KMS-11 (cell line): ENCODE measurements around the gene SLITRK5.

Source experiments
- H2AFZ ChIP-seq: fragments of 200-600 bp; sonication (generic); 2 replicates; pipeline ENCODE4 v1.6.1; 2016; ENCODE audit warnings: antibody characterized with exemption, mixed run types, low read depth
- H3K27ac ChIP-seq: fragments of 200-600 bp; sonication (generic); 2 replicates; pipeline ENCODE4 v1.6.1; 2016; ENCODE audit warnings: mild to moderate bottlenecking, mixed run types
- H3K27me3 ChIP-seq: fragments of 200-600 bp; sonication (generic); 2 replicates; pipeline ENCODE4 v1.6.1; 2017; ENCODE audit warnings: mild to moderate bottlenecking, low read depth, mixed run types, moderate library complexity; ENCODE audit not compliant: insufficient read depth
- H3K36me3 ChIP-seq: fragments of 200-600 bp; sonication (generic); 2 replicates; pipeline ENCODE4 v1.6.1; 2017; ENCODE audit warnings: mild to moderate bottlenecking, mixed run types; ENCODE audit not compliant: insufficient read depth
- H3K4me1 ChIP-seq: fragments of 200-600 bp; sonication (generic); 2 replicates; pipeline ENCODE4 v1.6.1; 2016; ENCODE audit warnings: mild to moderate bottlenecking, low read depth, mixed run types; ENCODE audit not compliant: poor library complexity, severe bottlenecking
- H3K4me2 ChIP-seq: fragments of 200-600 bp; sonication (generic); 2 replicates; pipeline ENCODE4 v1.7.0; 2016; ENCODE audit warnings: mild to moderate bottlenecking, mixed run types
- H3K4me3 ChIP-seq: fragments of 200-600 bp; sonication (generic); IDR thresholded peaks from 2 replicates; pipeline ENCODE4 v1.6.1; 2017; ENCODE audit warnings: low read depth, low read length, mixed read lengths; ENCODE audit not compliant: insufficient read depth
- H3K79me2 ChIP-seq: fragments of 200-600 bp; sonication (generic); 2 replicates; pipeline ENCODE4 v1.6.1; 2016; ENCODE audit warnings: low read depth, mixed run types; ENCODE audit not compliant: insufficient read depth
- H3K9ac ChIP-seq: fragments of 200-600 bp; sonication (generic); 2 replicates; pipeline ENCODE4 v1.6.1; 2016; ENCODE audit warnings: mild to moderate bottlenecking, mixed run types
- H4K20me1 ChIP-seq: fragments of 200-600 bp; sonication (generic); 2 replicates; pipeline ENCODE4 v1.6.1; 2016; ENCODE audit warnings: mild to moderate bottlenecking, mixed run types; ENCODE audit not compliant: insufficient read depth
- CTCF ChIP-seq: fragments of 200-600 bp; sonication (generic); conservative IDR thresholded peaks from 2 replicates; pipeline ENCODE4 v1.6.1; 2017; ENCODE audit warnings: low read depth, mild to moderate bottlenecking, antibody characterized with exemption, low read length, moderate library complexity, mixed read lengths

SLITRK5 gene

GRCh38 chr13:87671031-87671752 lies at the start of gene SLITRK5:
Gene SLITRK5, plus strand, starts transcription at chr13:87671371. Its CDS starts 4,018 bp downstream, at chr13:87675389.
- H4K20me1 ChIP-seq, result no peaks in the 10 kb centered on the region
- peak within 1 kb of the TSS; percentile 27; the same call in 1 of the 2 replicates for H3K9ac ChIP-seq
- H3K4me1 ChIP-seq, result peaks cover 13% of the 10 kb centered on the region
- no peak within 1 kb of the TSS for H3K4me3 ChIP-seq
- peak within 1 kb of the TSS; percentile 34 for H3K4me2 ChIP-seq
- H3K27me3 ChIP-seq, result no peaks in the 10 kb centered on the region; the same call in 1 of the 2 replicates
- no peaks in the 10 kb centered on the region for H3K79me2 ChIP-seq
- H2AFZ ChIP-seq, result peak within 1 kb of the TSS; percentile 69
- H3K36me3 ChIP-seq, result no peaks in the 10 kb centered on the region
- H3K27ac ChIP-seq, result peak within 1 kb of the TSS; percentile 52
- peak; percentile 63 for TF ChIP-seq CTCF

GRCh38 chr13:87622971-87623370 lies 48.2 kb upstream of the SLITRK5 start:
- H3K4me1 ChIP-seq, result no peaks in the 10 kb centered on the region

GRCh38 chr13:87656306-87656705 lies 14.9 kb upstream of the SLITRK5 start:
- Histone ChIP-seq H3K4me3 (no peak overlapping the region), H4K20me1 (no peaks in the 10 kb centered on the region), H3K4me1 (no peaks in the 10 kb centered on the region), H3K79me2 (no peaks in the 10 kb centered on the region), H3K27ac (no peak overlapping the region), H2AFZ (no peak overlapping the region), H3K36me3 (no peaks in the 10 kb centered on the region), H3K4me2 (no peak overlapping the region), H3K9ac (no peak overlapping the region), H3K27me3 (no peaks in the 10 kb centered on the region)
- no peak for TF ChIP-seq CTCF

More at GRCh38 chr13:87622971-87623370, 48.2 kb upstream of the SLITRK5 start:
- Histone ChIP-seq H3K79me2 (no peaks in the 10 kb centered on the region), H3K4me3 (no peak overlapping the region), H3K4me2 (no peak overlapping the region), H2AFZ (no peak overlapping the region), H3K27ac (no peak overlapping the region), H4K20me1 (no peaks in the 10 kb centered on the region), H3K36me3 (no peaks in the 10 kb centered on the region), H3K9ac (no peak overlapping the region), H3K27me3 (no peaks in the 10 kb centered on the region)
- no peak for TF ChIP-seq CTCF

- H2AFZ ChIP-seq, result no peak overlapping the region
Observed at GRCh38 chr13:87661471-87661870, 9.7 kb upstream of the SLITRK5 start.

More at GRCh38 chr13:87661471-87661870, 9.7 kb upstream of the SLITRK5 start:
- no peaks in the 10 kb centered on the region for H4K20me1 ChIP-seq
- no peaks in the 10 kb centered on the region for H3K36me3 ChIP-seq
- no peaks in the 10 kb centered on the region for H3K27me3 ChIP-seq
- H3K4me2 ChIP-seq, result no peak overlapping the region
- H3K79me2 ChIP-seq, result no peaks in the 10 kb centered on the region
- no peak overlapping the region for H3K4me3 ChIP-seq
- TF ChIP-seq CTCF, result no peak
- no peaks in the 10 kb centered on the region for H3K4me1 ChIP-seq
- no peak overlapping the region for H3K9ac ChIP-seq
- no peak overlapping the region for H3K27ac ChIP-seq
